ENCODE measurements around the gene PALLD.

Gene PALLD

DNA sequence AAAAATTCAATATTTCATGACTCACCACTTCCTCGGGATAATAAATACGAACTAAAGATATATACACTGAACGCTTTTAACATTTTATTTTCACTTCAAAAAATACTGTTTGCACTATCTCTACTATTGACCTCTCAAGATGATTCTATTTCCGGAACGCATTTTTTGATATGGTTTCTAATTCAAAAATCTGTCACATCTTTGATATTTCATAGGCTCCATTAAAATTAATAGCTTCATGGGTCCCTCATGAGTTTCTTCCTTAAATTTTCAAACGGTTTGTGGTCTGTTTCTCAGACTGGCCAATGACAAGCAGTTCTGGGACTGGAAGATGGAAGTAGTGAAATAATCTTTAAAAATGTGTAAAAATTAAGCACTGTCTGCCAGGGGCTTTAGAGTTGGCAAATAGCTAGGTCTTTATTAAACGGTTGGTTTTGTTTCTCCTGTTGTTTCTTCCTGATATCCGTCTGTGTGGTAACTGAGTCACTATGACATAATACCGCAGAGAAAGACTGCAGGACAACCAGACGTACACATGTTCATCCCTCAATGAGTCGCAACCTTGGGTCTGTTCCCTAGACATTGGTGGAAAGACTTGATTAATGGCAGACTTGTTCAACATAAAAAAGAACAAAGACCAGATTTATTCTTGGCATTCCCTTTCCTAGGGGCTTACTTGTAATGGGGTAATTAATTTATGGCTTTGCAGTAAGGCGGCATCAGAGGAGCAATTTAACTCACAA is 133.8 kb downstream of the PALLD start:
- DNase-seq: no peak

GRCh38 chr4:168631241-168632162 is 134.7 kb downstream of the PALLD start:
- DNase-seq: peak in 1 of 2 donors; percentile 37

- no peak for DNase-seq
These were observed 135.5 kb downstream of the PALLD start for GRCh38 chr4:168632301-168632725.

- DNase-seq: no peak
These were observed 136.2 kb downstream of the PALLD start for GRCh38 chr4:168633064-168633463.

- no peak for DNase-seq
These were observed 136.6 kb downstream of the PALLD start for GRCh38 chr4:168633496-168633895.

DNA sequence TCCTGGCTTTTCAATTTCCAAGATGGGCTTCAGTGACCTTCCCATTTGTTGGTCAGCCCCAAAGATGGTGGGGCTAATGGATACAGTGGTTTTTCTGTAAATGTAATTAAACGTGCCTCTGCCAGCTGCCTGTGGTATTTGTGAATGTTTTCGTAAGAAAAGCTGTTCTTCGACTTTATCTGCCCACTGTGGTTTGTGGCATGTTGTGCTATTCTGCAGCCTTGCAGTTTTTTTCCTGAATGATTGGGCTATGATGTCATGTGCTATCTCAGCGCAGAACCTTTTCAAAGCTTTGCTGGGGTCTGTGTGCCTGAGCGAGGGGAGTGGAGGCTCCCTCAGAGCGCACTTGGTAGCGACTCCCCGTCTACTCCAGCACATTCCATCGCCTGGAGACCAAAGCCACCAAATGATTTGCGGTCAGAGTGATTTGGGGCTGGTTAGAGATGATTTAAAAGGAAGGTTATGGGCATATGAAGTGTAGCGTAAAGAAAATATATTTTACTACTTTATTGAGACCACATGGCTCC is 137.5 kb downstream of the PALLD start:
- DNase-seq: no peak

GRCh38 chr4:168636040-168636439 is 139.2 kb downstream of the PALLD start:
- no peak for DNase-seq

DNA sequence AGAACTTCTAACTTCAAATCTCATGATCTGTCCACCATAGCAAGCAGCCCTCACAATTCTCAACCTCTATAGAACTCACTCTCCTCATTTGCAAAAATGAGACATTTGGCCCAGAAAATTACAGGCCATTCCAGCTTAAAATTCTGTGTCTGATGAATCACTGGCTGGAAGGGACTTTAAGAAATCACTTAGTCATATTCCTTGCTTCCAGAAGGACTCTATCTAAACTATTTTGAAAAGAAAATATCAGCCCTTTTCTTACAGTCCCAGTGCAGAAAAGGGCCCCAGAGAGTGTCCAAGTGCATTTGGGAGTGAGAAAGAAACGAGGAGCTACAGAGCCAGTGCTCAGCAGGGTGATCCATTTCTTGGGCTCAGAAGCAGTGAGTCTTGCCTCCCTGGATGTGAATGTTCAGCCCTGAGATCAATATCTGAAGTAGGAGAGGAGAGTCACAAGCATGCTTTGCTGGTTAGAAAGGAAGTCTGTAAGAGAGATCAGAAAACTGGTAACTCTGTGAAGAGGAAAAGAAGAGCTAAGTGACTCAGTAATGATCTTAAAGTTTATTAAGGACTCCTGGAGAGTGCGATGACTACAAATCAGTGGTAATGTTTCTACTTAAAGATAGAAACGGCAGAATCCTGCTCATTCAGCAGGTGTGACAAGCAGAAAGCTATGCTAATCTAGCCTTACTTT is 139.8 kb downstream of the PALLD start:
- DNase-seq: no peak

DNA sequence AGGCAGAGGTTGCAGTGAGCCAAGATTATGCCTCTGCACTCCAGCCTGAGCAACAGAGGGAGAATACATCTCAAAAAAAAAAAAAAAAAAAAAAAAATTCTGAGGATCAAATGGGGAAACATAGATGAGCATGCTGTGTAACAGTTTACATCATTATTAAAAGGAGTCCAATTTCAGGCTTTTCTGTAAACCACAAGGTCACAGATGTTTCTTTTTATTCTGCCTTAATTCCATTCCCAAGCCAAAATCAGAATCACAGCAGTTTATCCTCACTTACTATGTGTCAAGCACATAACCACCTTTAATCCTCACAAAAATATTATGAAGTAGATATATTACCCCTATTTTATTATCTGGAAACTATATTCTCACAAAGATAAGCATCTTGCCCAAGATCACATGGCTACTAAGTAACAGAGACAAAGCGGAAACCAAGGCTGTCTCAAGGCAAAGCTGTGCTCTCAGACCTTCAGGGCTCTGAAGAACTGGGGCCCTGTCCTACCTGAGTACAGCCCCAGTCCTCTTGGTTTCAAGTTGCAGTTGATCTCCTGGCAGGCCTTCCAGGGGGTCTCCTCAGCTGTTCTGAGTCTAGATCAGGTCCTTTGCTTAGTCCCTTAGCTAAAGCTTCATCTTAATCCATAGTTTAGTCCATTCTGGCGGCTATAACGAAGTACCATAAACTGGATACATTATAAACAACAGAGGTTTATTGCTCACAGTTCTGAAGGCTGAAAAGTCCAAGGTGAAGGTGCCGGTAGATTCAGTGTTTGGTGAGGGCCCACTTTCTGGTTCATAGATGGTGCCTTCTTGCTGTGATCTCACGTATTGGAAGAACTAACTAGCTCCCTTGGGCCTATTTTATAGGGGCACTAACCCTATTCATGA is 141.3 kb downstream of the PALLD start:
- no peak for DNase-seq

DNA sequence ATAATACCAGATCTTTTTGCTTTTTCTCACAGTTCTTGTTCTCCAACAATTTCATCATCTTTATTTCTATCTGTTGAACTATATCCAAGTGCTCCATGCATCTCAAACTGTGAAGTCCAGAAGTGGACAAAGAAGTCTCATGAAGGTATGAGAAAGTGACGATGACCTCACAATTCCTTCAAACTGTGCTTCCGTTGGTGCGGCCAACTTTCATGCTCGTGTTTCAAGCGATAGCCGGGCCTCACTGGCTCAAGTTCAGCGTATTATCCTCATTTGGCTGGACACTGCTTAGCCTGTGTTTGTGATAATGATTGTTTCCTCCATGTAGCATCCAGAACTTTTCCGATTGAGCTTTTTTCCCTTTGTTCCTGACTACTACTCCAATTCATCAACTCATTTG is 143.1 kb downstream of the PALLD start:
- DNase-seq: no peak

DNA sequence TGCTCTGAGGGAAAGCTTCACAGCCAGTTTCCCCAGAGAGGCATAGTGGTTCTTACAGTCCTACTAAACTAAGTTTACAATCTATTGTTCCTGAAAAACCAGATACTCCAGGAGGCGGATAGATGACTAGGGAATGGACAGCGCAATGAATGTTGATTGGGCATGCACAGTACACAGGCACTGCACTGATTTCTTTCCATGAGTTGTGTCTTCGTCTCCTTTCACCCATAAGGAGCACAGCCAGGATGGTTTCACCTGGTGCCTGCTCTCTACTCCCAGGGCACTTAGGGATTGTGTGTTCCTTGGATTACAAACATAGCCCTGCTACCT is 144.9 kb downstream of the PALLD start:
- DNase-seq: no peak

GRCh38 chr4:168642591-168642990 is 145.7 kb downstream of the PALLD start:
- no peak for DNase-seq

DNA sequence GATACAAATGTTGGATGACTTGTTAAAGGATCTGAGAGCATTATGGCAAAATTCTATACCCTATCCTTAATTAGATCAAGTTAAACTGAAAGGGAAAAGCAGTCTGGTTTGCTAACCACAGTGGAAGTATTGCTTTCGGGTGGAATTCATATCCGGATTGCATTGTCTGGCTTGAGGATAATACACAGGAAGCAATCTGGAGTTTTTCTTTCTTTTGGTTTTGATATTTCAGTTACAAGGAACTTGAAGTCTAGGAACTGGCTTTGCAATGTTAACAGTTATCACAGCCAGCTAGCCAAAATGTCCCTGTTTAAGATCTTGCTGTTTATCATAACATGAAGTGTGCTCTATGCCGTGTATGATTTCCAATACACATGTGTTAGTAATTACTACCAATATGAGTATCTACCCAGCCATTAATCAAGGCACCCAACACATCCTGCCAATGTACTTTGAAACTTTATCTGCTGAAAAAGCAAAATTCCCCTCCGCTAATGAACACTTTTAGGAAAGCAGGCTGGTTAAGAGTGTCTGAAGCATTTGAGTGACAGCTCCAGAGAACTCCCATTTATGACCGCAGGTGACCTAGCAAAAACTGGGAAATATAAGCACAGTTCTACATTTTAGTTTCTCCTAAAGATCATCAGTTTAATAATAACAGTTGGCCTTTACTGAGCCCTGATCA is 146.4 kb downstream of the PALLD start:
- DNase-seq: no peak

DNA sequence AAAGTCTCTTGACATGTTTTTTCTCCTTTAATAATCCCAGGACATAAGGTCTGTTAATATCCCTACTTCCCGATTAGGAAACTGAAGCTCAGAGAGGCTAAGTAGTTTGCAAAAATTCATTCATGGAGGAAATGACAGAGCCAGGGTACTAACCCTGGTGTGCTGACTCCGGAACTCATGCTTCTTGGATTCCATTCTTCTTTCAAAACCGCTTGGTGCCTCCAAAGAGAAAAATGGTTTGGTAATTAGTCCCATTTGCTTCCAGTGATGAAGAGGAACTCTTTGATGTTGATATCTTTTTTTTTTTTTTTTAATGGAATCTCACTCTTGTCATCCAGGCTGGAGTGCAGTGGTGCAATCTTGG is 146.9 kb downstream of the PALLD start:
- no peak for DNase-seq

- DNase-seq: no peak
These were observed 149.3 kb downstream of the PALLD start for GRCh38 chr4:168646001-168646768.

- DNase-seq: no peak
These were observed 151.0 kb downstream of the PALLD start for GRCh38 chr4:168647646-168648375.

GRCh38 chr4:168648494-168648893 is 151.6 kb downstream of the PALLD start:
- DNase-seq: no peak

DNA sequence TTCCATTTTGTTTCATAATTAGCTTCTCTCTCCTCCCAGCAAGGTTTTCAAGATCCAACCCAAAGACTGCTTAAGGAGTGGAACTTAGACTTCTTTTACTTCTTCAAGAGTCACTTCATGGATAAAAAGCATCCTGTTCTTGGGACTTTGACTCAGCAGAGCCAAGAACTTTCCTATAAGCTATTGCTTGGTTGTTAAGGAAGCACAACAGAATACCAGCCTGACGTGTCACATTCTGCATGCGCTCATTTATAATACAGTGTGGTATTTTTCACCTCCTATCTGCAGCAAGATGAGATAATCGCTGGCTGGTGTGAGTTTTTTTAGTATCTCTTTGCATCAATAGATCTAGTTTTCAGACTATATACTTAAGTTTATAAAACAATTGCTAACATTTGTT is 152.1 kb downstream of the PALLD start:
- DNase-seq: no peak

DNA sequence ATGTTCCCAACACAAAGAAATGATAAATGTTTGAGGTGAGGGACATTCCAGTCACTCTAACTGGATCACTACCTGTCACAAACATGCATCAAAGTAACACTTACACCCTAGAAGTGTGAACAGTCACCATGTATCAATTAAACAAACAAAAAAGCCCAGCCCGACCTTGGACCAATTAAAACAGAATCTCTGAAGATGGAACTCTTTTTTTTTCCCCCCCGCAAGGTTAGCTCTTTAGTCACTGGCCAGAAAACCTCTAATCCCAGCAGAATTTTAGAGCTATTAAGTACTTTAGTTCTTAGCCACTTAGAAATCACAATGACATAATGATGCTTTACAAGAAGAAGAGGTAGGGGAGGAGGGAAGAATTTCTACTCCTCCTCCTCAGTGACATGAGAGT is 154.5 kb downstream of the PALLD start:
- DNase-seq: no peak

GRCh38 chr4:168651864-168652263 is 155.0 kb downstream of the PALLD start:
- no peak for DNase-seq

All from stimulated activated CD4-positive, alpha-beta T cell treated with anti-CD3 and anti-CD28 coated beads, Interleukin-2, amount 100 ng/mL, for 24 hours (primary cell).